Activated T-helper 1 cell treated with anti-CD3 and anti-CD28 coated beads, Interleukin-12 subunit alpha, Interleukin-12 subunit beta, Interleukin-2, Interleukin-4 antibody, amounts not matched to agents 30 ng/mL and 10 ng/mL and 1 ng/mL, durations not matched to agents 14 hours and 24 hours and 36 hours (primary cell): ENCODE results near the gene PCDHB13. TPM values are rescaled to one million over a fixed set of nuclear protein-coding genes. Genes with fewer than 3 reads are reported as not detected.
"Not testable (repeated sequence)": the region's sequence is repeated elsewhere in the genome, so short reads cannot be mapped to it uniquely, and the experiment has no call there.

Source experiments
- DNase-seq: peaks from one replicate; pipeline ENCODE4 v3.0.0; 2021; ENCODE audit warnings: low spot score
- H3K27ac Mint-ChIP-seq: one replicate; pipeline ENCODE4 v1.8.0; 2021; ENCODE audit warnings: mild to moderate bottlenecking, mixed read lengths
- H3K27me3 Mint-ChIP-seq: one replicate; pipeline ENCODE4 v1.8.0; 2022; ENCODE audit warnings: mild to moderate bottlenecking, moderate library complexity, mixed read lengths; ENCODE audit not compliant: insufficient read depth
- H3K36me3 Mint-ChIP-seq: one replicate; pipeline ENCODE4 v1.8.0; 2021; ENCODE audit warnings: low read depth, mixed read lengths
- H3K4me1 Mint-ChIP-seq: one replicate; pipeline ENCODE4 v1.8.0; 2021; ENCODE audit warnings: low read depth, mixed read lengths
- H3K4me3 Mint-ChIP-seq: one replicate; pipeline ENCODE4 v1.8.0; 2021; ENCODE audit warnings: mild to moderate bottlenecking, moderate library complexity, mixed read lengths
- H3K9me3 Mint-ChIP-seq: one replicate; pipeline ENCODE4 v1.8.0; 2021; ENCODE audit warnings: mixed read lengths
- intact Hi-C: fragments of 100-400 bp; cut with micrococcal nuclease; formaldehyde crosslinking; loops from one replicate; pipeline ENCODE4 v1.15.1; 2024
- total RNA-seq: library from RNA; stranded (reverse); gene quantifications from 2 replicates; pipeline ENCODE4 v1.2.3, GENCODE V29; 2022

PCDHB13 gene
- total RNA-seq, 1 donor from 2014 or later, result not detected

DNA sequence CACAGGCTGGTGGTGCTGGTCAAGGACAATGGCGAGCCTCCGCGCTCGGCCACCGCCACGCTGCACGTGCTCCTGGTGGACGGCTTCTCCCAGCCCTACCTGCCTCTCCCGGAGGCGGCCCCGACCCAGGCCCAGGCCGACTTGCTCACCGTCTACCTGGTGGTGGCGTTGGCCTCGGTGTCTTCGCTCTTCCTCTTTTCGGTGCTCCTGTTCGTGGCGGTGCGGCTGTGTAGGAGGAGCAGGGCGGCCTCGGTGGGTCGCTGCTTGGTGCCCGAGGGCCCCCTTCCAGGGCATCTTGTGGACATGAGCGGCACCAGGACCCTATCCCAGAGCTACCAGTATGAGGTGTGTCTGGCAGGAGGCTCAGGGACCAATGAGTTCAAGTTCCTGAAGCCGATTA lies 2.3 kb downstream of the PCDHB13 start:
- not testable (repeated sequence) for H3K4me1 Mint-ChIP-seq, H3K4me3 Mint-ChIP-seq

DNA sequence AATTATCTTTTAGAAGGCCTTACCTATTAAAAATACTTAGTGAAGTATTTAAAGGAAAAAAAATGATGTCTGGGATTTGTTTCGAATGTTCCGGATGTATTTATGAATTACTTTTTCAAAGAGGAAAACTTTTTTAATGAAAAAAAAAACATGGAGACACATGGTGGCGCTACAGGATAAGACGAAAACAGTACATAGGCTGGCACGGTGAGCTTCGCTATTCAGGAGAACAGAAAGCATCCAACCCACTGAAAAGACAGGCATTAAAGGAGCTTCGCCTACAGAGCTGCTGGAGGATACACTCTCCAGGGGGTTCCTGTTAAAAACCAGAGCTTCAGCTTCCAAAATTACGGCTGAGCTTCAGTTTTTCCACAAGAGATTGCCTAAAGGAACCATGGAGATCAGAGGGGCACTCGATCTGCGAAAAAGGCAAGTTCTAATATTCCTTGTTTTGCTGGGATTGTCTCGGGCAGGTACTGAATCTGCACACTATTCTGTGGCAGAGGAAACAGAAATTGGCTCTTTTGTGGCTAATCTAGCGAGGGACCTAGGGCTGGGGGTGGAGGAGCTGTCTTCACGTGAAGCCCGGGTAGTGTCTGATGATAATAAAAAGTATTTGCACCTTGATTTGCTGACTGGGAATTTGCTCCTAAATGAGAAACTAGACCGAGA lies 9.5 kb downstream of the PCDHB13 start, which contains the start of gene PCDHB14:
PCDHB14 (plus strand) TSS at position 232 of the 672 bp plus-strand sequence; CDS start at position 395, 163 bp downstream.
- Mint-ChIP-seq H3K9me3 (peaks cover 17% of the 10 kb centered on the region), H3K4me1 (no peaks in the 10 kb centered on the region), H3K27ac (no peak within 1 kb of the TSS), H3K4me3 (no peak within 1 kb of the TSS), H3K36me3 (no peaks in the 10 kb centered on the region), H3K27me3 (no peaks in the 10 kb centered on the region)
- intact Hi-C loops, result no loop called here
- DNase-seq, result no peak

More for the DNA sequence above, 2.3 kb downstream of the PCDHB13 start:
- H3K36me3 Mint-ChIP-seq, intact Hi-C loops, H3K27me3 Mint-ChIP-seq, DNase-seq, H3K27ac Mint-ChIP-seq: not testable (repeated sequence)
- H3K9me3 Mint-ChIP-seq, result peaks cover 31% of the 10 kb centered on the region

DNA sequence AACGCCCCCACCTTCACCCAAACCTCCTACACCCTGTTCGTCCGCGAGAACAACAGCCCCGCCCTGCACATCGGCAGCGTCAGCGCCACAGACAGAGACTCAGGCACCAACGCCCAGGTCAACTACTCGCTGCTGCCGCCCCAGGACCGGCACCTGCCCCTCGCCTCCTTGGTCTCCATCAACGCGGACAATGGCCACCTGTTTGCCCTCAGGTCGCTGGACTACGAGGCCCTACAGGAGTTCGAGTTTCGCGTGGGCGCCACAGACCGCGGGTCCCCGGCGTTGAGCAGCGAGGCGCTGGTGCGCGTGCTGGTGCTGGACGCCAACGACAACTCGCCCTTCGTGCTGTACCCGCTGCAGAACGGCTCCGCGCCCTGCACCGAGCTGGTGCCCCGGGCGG lies 11.1 kb downstream of the PCDHB13 start:
- intact Hi-C loops, H3K4me3 Mint-ChIP-seq, H3K4me1 Mint-ChIP-seq, DNase-seq, H3K27me3 Mint-ChIP-seq, H3K27ac Mint-ChIP-seq, H3K36me3 Mint-ChIP-seq: not testable (repeated sequence)
- H3K9me3 Mint-ChIP-seq, result peaks cover 14% of the 10 kb centered on the region

DNA sequence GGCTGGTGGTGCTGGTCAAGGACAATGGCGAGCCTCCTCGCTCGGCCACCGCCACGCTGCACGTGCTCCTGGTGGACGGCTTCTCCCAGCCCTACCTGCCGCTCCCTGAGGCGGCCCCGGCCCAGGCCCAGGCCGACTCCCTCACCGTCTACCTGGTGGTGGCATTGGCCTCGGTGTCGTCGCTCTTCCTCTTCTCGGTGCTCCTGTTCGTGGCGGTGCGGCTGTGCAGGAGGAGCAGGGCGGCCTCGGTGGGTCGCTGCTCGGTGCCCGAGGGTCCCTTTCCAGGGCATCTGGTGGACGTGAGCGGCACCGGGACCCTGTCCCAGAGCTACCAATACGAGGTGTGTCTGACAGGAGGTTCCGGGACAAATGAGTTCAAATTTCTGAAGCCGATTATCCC lies 11.7 kb downstream of the PCDHB13 start:
- DNase-seq, H3K27ac Mint-ChIP-seq, H3K4me1 Mint-ChIP-seq, H3K4me3 Mint-ChIP-seq, intact Hi-C loops, H3K36me3 Mint-ChIP-seq, H3K27me3 Mint-ChIP-seq: not testable (repeated sequence)
- H3K9me3 Mint-ChIP-seq, result peaks cover 11% of the 10 kb centered on the region

DNA sequence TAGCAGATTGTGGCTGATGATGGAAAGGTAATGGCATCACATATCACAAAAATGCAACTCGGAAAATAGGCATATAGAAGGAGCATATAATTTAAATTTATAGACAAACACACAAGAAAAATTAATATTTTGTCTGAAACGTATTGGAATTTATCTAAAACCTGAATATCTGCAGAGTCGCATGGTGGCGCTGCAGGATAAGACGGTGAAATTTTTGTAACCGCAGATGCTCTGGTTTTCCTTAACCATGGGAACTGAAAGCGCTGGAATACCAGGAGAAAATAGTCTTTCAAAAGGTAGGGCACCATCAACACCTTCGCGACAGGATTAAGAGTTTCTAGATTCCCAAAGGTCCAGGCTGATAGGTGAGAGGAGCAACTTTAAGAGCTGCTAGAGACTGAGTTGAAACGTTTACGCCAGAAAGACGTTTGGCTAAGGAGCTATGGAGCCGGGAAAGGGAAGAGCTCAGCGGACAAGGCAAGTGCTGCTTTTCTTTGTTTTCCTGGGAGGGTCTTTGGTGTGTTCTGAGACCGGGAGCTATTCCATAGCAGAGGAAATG lies 20.5 kb downstream of the PCDHB13 start:
- H3K4me3 Mint-ChIP-seq, result no peak overlapping the region
- H3K4me1 Mint-ChIP-seq, result no peaks in the 10 kb centered on the region
- peaks cover 1% of the 10 kb centered on the region for H3K36me3 Mint-ChIP-seq
- no peak overlapping the region for H3K27ac Mint-ChIP-seq
- intact Hi-C loops, result loop anchor here (5.0 to 10.0 kb wide), 2 partner anchors 188 to 369 kb away; partner anchors contain the start of genes PCDHA11 and PCDHGA11
- no peak for DNase-seq
- peaks cover 3% of the 10 kb centered on the region for H3K27me3 Mint-ChIP-seq
- peaks cover 33% of the 10 kb centered on the region for H3K9me3 Mint-ChIP-seq

DNA sequence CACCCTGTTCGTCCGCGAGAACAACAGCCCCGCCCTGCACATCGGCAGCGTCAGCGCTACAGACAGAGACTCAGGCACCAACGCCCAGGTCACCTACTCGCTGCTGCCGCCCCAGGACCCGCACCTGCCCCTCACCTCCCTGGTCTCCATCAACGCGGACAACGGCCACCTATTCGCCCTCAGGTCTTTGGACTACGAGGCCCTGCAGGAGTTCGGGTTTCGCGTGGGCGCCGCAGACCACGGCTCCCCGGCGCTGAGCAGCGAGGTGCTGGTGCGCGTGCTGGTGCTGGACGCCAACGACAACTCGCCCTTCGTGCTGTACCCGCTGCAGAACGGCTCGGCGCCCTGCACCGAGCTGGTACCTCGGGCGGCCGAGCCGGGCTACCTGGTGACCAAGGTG lies 22.2 kb downstream of the PCDHB13 start:
- H3K4me1 Mint-ChIP-seq, DNase-seq, H3K36me3 Mint-ChIP-seq, H3K4me3 Mint-ChIP-seq, H3K27me3 Mint-ChIP-seq: not testable (repeated sequence)
- intact Hi-C loops, result loop anchor here (10.0 kb wide), 1 partner anchor 371 kb away; the partner anchor contains the start of gene PCDHA11
- Mint-ChIP-seq H3K9me3 (peaks cover 49% of the 10 kb centered on the region), H3K27ac (peak overlapping the region; percentile 23)

DNA sequence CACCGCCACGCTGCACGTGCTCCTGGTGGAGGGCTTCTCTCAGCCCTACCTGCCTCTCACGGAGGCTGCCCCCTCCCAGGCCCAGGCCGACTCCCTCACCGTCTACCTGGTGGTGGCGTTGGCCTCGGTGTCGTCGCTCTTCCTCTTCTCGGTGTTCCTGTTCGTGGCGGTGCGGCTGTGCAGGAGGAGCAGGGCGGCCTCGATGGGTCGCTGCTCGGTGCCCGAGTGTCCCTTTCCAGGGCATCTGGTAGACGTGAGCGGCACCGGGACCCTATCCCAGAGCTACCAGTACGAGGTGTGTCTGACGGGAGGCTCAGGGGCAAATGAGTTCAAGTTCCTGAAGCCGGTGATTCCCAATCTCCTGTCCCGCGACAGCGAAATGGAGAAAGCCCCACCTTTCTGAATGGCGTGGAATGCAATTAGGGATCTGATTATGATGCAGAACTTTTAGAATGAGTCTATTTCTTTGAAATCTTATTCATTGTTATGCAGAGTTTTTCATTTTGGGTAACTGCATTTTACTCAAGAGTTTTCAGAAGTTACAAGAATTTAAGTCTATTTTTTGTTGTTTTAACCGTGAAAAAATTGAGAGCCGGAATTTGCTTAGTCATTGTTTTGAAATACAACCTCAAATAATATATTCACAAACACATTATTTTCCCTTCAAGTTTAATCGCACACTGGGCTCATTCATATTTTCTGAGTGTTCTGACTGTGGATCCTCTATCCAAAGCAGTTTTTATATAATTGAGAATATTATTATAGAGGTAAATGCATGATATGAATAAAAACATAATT lies 23.0 kb downstream of the PCDHB13 start:
- no peak for DNase-seq
- peaks cover 3% of the 10 kb centered on the region for H3K27me3 Mint-ChIP-seq
- intact Hi-C loops, result loop anchor here (10.0 kb wide), 1 partner anchor 372 kb away; the partner anchor contains the start of gene PCDHA11
- H3K4me1 Mint-ChIP-seq, result no peaks in the 10 kb centered on the region
- H3K4me3 Mint-ChIP-seq, result peak overlapping the region; percentile 26
- peaks cover 45% of the 10 kb centered on the region for H3K9me3 Mint-ChIP-seq
- H3K36me3 Mint-ChIP-seq, result peaks cover 1% of the 10 kb centered on the region
- peak overlapping the region; percentile 86 for H3K27ac Mint-ChIP-seq

DNA sequence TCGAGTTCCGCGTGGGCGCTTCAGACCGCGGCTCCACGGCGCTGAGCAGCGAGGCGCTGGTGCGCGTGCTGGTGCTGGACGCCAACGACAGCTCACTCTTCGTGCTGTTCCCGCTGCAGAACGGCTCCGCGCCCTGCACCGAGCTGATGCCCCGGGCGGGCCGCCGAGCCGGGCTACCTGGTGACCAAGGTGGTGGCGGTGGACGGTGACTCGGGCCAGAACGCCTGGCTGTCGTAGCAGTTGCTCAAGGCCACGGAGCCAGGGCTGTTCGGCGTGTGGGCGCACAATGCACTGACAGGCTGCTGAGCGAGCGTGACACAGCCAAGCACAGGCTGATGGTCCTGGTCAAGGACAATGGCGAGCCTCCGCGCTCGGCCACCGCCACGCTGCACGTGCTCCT lies 27.8 kb downstream of the PCDHB13 start:
- Mint-ChIP-seq H3K4me1 (no peaks in the 10 kb centered on the region), H3K4me3 (no peak overlapping the region), H3K36me3 (peaks cover 1% of the 10 kb centered on the region), H3K9me3 (peaks cover 70% of the 10 kb centered on the region), H3K27me3 (peaks cover 2% of the 10 kb centered on the region), H3K27ac (no peak overlapping the region)
- no peak for DNase-seq
- intact Hi-C loops, result loop anchor here (10.0 kb wide), 1 partner anchor 113 kb away; the partner anchor contains the start of genes PCDHGA4, PCDHGB1 and PCDHGB2

DNA sequence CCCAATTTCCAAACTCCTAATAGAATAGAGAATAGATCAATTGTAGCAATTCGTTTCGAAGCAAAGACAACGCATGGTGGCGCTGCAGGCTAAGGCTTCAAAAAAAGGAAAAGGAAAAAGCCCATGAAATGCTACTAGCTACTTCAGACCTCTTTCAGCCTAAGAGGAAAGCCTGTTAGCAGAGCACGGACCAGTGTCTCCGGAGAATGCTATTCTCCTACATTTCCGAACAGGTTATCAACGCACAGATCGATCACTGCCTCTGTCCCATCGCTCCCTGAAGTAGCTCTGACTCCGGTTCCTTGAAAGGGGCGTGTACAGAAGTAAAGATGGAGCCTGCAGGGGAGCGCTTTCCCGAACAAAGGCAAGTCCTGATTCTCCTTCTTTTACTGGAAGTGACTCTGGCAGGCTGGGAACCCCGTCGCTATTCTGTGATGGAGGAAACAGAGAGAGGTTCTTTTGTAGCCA lies 31.6 kb downstream of the PCDHB13 start, which contains the start of gene PCDHB15:
PCDHB15 (plus strand) TSS at position 146 of the 468 bp plus-strand sequence; CDS start at position 330, 184 bp downstream.
- H3K4me3 Mint-ChIP-seq, result no peak within 1 kb of the TSS
- no peak for DNase-seq
- H3K27ac Mint-ChIP-seq, result no peak within 1 kb of the TSS
- H3K27me3 Mint-ChIP-seq, result no peaks in the 10 kb centered on the region
- H3K4me1 Mint-ChIP-seq, result no peaks in the 10 kb centered on the region
- intact Hi-C loops, result loop anchor here (10.0 kb wide), 1 partner anchor 110 kb away; the partner anchor contains the start of genes PCDHGA4, PCDHGB1 and PCDHGB2
- peaks cover 1% of the 10 kb centered on the region for H3K36me3 Mint-ChIP-seq
- peaks cover 72% of the 10 kb centered on the region for H3K9me3 Mint-ChIP-seq

DNA sequence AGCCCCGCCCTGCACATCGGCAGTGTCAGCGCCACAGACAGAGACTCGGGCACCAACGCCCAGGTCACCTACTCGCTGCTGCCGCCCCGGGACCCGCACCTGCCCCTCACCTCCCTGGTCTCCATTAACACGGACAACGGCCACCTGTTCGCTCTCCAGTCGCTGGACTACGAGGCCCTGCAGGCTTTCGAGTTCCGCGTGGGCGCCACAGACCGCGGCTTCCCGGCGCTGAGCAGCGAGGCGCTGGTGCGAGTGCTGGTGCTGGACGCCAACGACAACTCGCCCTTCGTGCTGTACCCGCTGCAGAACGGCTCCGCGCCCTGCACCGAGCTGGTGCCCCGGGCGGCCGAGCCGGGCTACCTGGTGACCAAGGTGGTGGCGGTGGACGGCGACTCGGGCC lies 33.3 kb downstream of the PCDHB13 start:
- intact Hi-C loops, result loop anchor here (10.0 kb wide), 1 partner anchor 108 kb away; the partner anchor contains the start of genes PCDHGA4, PCDHGB1 and PCDHGB2

DNA sequence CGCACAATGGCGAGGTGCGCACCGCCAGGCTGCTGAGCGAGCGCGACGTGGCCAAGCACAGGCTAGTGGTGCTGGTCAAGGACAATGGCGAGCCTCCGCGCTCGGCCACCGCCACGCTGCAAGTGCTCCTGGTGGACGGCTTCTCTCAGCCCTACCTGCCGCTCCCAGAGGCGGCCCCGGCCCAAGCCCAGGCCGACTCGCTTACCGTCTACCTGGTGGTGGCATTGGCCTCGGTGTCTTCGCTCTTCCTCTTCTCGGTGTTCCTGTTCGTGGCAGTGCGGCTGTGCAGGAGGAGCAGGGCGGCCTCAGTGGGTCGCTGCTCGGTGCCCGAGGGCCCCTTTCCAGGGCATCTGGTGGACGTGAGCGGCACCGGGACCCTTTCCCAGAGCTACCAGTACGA lies 33.7 kb downstream of the PCDHB13 start:
- DNase-seq, H3K4me3 Mint-ChIP-seq, H3K4me1 Mint-ChIP-seq, H3K27ac Mint-ChIP-seq, H3K36me3 Mint-ChIP-seq, H3K27me3 Mint-ChIP-seq: not testable (repeated sequence)
- intact Hi-C loops, result loop anchor here (10.0 kb wide), 1 partner anchor 107 kb away; the partner anchor contains the start of genes PCDHGA4, PCDHGB1 and PCDHGB2
- H3K9me3 Mint-ChIP-seq, result peaks cover 57% of the 10 kb centered on the region

More for the DNA sequence above, 33.3 kb downstream of the PCDHB13 start:
- H3K27me3 Mint-ChIP-seq, DNase-seq, H3K4me1 Mint-ChIP-seq, H3K27ac Mint-ChIP-seq, H3K4me3 Mint-ChIP-seq, H3K36me3 Mint-ChIP-seq: not testable (repeated sequence)
- H3K9me3 Mint-ChIP-seq, result peaks cover 59% of the 10 kb centered on the region

DNA sequence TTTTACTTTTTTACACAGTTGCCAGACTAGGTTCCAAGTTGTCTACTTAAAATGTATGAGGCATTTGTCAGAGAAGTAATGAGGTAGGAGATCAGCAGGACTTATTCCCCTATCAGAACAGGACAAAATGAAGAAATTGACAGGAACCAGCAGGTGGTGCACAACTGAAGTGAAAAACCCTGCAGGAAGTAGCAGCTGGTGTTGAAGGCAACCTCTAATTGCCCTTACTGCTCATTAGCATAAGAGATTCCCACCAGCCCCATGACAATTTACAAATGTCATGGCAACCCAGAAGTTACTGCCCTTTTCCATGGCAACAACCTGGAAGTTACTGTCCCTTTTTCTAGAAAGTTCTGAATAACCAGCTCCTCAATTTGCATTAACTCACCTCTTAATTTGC lies 36.9 kb downstream of the PCDHB13 start:
- Mint-ChIP-seq H3K27me3 (no peaks in the 10 kb centered on the region), H3K9me3 (peaks cover 57% of the 10 kb centered on the region), H3K4me1 (no peaks in the 10 kb centered on the region), H3K4me3 (no peak overlapping the region), H3K36me3 (peaks cover 4% of the 10 kb centered on the region), H3K27ac (no peak overlapping the region)
- no peak for DNase-seq
- intact Hi-C loops, result no loop called here
